SK-N-MC (cell line): ENCODE measurements around the gene KIAA1328.
"Not testable (repeated sequence)": the region's sequence is repeated elsewhere in the genome, so short reads cannot be mapped to it uniquely, and the experiment has no call there.

ENCODE experiments used
- DNase-seq: peaks from one replicate; pipeline ENCODE4 v3.0.0-alpha.2; 2011; ENCODE audit warnings: low read depth, low spot score
- H3K27ac ChIP-seq: fragments of 200-600 bp; sonication (generic); 2 replicates; pipeline ENCODE4 v1.5.1; 2016; ENCODE audit warnings: mixed run types
- H3K36me3 ChIP-seq: fragments of 200-600 bp; sonication (generic); 2 replicates; pipeline ENCODE4 v1.6.1; 2017; ENCODE audit warnings: antibody characterized with exemption, low read length, mixed read lengths; ENCODE audit not compliant: insufficient read depth
- H3K4me3 ChIP-seq: fragments of 200-600 bp; sonication (generic); 2 replicates; pipeline ENCODE4 v1.5.1; 2016
- H3K9ac ChIP-seq: fragments of 200-600 bp; sonication (generic); 2 replicates; pipeline ENCODE4 v1.8.0; 2017; ENCODE audit warnings: mixed run types, mixed read lengths; ENCODE audit not compliant: insufficient read length
- H3K9me3 ChIP-seq: fragments of 200-600 bp; sonication (generic); 2 replicates; pipeline ENCODE4 v1.6.1; 2017; ENCODE audit warnings: low read depth, mild to moderate bottlenecking, antibody characterized with exemption, low read length, moderate library complexity, mixed read lengths
- EZH2 ChIP-seq: fragments of 200-600 bp; sonication (generic); IDR thresholded peaks from one replicate; pipeline ENCODE4 v1.6.1; 2017; ENCODE audit warnings: antibody characterized with exemption
- FOXP2 ChIP-seq: optimal IDR thresholded peaks from 2 replicates; pipeline ENCODE3; 2011; ENCODE audit warnings: mild to moderate bottlenecking, moderate library complexity; ENCODE audit not compliant: insufficient read depth; ENCODE audit errors: extremely low read length, control extremely low read depth
- POLR2AphosphoS5 ChIP-seq: IDR thresholded peaks from 2 replicates; pipeline ENCODE4 v1.6.1; 2012; ENCODE audit warnings: mild to moderate bottlenecking, low read depth, low read length, borderline replicate concordance

KIAA1328 gene

DNA sequence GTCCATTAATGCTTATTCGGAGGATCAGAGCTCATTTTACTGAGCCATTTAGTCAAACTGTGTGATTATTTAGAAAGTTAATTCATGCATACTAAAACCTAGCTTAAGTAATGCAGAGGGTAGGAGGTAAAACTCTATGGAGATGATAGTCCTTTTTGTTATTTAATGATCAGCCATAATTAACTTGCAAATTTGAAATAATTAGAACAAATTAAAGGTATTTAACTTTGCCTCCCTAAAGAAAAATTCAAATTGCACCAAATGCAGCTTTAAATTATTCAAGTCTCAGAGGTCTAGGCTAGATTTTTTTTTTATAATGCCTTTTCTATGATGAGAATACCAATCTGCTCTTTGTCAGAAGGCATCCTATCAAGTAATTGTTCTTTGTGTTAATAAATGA is 310.9 kb downstream of the KIAA1328 start:
- TF ChIP-seq EZH2 (no peak), FOXP2 (no peak), POLR2AphosphoS5 (no peak)
- no peak for DNase-seq
- Histone ChIP-seq H3K4me3 (no peak overlapping the region), H3K27ac (no peak overlapping the region), H3K36me3 (no peaks in the 10 kb centered on the region), H3K9ac (no peak overlapping the region), H3K9me3 (no peaks in the 10 kb centered on the region)

DNA sequence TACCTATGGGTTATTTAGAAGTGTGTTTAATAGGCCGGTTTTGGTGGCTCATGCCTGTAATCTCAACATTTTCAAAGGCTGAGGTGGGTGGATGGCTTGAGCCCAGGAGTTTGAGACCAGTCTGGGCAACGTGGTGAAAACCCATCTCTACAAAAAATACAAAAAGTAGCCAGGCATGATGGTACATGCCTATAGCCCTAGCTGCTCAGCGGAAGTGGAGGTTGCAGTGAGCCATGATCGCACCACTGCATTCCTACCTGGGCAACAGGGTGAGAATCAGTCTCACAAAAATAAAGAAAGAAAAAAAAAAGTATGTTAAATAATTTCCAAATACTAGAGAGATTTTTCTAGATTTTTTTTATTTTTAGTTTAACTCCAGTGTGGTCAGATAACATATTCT is 316.0 kb downstream of the KIAA1328 start:
- DNase-seq = no peak
- H3K9me3 ChIP-seq = no peaks in the 10 kb centered on the region

DNA sequence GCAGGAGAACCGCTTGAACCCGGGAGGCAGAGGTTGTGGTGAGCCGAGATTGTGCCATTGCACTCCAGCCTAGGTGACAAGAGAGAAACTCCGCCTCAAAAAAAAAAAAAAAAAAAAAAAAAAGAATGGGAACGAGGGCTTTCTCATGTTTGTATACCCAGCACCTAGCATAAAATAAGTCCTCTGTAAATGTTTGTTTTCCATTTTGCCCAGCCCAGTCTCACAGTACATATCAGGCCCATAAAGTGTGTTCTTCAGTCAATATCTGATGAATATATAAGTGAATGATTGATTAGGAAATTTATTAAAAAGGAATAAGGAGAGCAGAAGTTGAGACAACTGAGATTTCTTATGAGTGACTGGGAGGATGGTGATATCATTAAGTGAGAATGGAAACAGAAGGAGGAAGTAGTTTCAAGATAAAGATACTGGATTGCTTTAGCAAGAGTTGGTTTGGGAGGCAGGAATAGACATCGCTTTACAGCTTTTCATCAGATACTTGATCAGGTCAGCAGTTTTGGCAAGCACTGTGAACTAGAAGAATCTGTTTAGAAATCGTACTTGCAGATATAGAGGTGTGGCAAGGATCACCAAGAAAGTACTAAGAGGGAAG is 327.5 kb downstream of the KIAA1328 start:
- no peak for DNase-seq
- Histone ChIP-seq H3K27ac (no peak overlapping the region), H3K9me3 (no peaks in the 10 kb centered on the region), H3K4me3 (no peak overlapping the region), H3K9ac (no peak overlapping the region), H3K36me3 (no peaks in the 10 kb centered on the region)
- TF ChIP-seq EZH2 (no peak), POLR2AphosphoS5 (no peak), FOXP2 (no peak)

More for the DNA sequence above, 316.0 kb downstream of the KIAA1328 start:
- no peak for TF ChIP-seq EZH2
- TF ChIP-seq POLR2AphosphoS5 = no peak
- TF ChIP-seq FOXP2 = no peak
- H3K4me3 ChIP-seq = no peak overlapping the region
- no peak overlapping the region for H3K9ac ChIP-seq
- no peaks in the 10 kb centered on the region for H3K36me3 ChIP-seq
- no peak overlapping the region for H3K27ac ChIP-seq

DNA sequence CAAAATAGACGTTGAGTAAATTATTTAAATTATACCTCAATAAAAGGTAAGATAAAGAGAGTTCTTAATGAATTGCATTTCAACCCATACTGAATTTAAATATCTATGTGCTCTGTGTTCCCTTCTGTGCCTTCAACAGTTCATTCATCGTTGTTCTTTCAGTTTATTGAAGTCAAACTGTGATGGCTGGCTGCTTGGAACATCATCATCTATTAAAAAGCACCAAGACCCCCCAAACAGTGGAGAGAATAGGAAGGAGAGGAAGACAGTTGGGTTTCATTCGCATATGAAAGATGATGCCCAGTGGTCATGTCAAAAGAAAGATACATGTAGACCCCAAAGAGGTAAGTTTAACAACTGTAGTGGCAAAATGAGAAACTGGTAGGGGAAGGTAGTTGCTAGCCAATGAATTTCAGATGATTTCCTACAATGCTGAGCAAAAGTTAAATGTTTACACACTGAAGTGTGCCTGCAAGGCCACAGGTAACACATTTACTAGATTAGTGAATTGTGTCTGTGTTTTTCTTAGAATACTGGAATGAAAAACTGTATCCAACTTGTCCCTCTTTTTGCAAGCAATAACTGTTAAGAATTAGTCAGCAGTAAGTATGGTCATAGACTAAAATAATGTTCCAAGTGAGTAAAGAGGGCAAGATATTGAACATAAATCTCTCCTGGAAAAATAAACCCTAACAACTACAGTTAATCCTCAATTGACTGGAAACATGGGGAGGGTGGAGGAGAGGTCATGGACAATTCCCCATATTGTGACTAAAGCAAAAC is 331.3 kb downstream of the KIAA1328 start:
- DNase-seq = no peak
- H3K9ac ChIP-seq = no peak overlapping the region
- H3K4me3 ChIP-seq = no peak overlapping the region
- no peak for TF ChIP-seq FOXP2
- TF ChIP-seq POLR2AphosphoS5 = no peak
- no peak for TF ChIP-seq EZH2
- H3K27ac ChIP-seq = no peak overlapping the region
- no peaks in the 10 kb centered on the region for H3K9me3 ChIP-seq
- no peaks in the 10 kb centered on the region for H3K36me3 ChIP-seq

DNA sequence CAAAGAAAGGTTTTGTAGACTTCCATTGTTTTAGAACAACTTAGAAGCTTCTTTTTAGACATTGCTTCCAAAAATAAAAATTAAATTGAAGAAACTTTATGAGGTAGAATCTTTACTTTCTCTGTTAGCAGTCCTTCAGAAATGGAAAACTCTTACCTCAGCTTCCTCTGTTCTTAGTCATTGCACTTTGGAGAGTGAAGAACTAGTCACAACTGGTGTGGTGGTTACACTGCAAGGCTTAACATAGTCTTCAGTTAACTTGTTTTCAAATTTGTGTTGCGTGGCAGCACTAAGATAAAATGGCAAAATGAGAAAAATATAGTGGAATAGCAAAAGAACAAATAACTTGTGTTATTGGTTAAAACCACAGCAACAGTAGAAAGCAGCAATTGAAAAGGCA is 332.6 kb downstream of the KIAA1328 start:
- no peak for DNase-seq
- TF ChIP-seq EZH2 = no peak
- TF ChIP-seq FOXP2 = no peak
- no peak for TF ChIP-seq POLR2AphosphoS5
- H3K9ac ChIP-seq = no peak overlapping the region
- no peak overlapping the region for H3K4me3 ChIP-seq
- no peaks in the 10 kb centered on the region for H3K9me3 ChIP-seq
- H3K27ac ChIP-seq = no peak overlapping the region
- no peaks in the 10 kb centered on the region for H3K36me3 ChIP-seq

DNA sequence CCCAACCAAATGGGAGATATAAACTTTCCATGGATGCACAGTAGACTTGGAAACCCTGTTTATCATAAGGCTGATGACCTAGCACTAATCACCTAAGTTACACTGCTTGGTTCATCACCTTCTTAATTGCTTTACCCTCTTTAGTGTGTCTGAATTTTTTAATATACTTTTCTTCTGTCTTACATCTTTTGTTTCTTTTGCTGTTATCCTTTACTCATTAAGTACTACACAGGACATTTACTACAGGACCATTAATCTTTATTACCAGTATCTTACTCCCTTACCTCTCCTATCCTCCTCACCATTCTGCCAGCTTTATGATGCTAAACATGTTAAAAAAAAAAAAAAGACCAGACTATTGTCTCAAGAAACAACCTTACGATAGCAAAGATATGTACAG is 333.6 kb downstream of the KIAA1328 start:
- no peak for DNase-seq
- Histone ChIP-seq H3K27ac (no peak overlapping the region), H3K9me3 (no peaks in the 10 kb centered on the region), H3K36me3 (no peaks in the 10 kb centered on the region), H3K4me3 (no peak overlapping the region), H3K9ac (no peak overlapping the region)
- TF ChIP-seq FOXP2 (no peak), EZH2 (no peak), POLR2AphosphoS5 (no peak)

DNA sequence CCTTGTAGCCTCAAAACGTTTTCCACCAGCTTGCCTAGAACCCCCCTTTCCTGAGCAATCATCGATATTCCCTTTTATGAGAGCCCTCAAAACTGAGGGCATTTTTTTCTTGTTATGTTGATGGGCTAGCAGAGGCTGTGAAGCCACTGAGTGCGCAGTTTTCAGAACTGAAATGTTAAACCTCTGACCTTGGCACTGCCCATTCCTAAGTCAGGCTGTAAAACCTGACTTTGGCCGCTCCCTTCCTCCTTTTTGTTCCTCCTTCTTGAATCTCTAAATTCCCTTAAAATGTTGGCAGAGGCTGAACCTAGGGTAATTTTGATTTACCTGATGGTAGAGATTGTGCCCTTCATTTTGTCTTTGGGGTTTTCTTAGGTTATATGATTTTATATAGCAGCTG is 334.2 kb downstream of the KIAA1328 start:
- no peak overlapping the region for H3K4me3 ChIP-seq
- no peak for DNase-seq
- H3K36me3 ChIP-seq = no peaks in the 10 kb centered on the region
- H3K27ac ChIP-seq = no peak overlapping the region
- no peaks in the 10 kb centered on the region for H3K9me3 ChIP-seq
- TF ChIP-seq FOXP2 (no peak), POLR2AphosphoS5 (no peak), EZH2 (no peak)
- H3K9ac ChIP-seq = no peak overlapping the region

DNA sequence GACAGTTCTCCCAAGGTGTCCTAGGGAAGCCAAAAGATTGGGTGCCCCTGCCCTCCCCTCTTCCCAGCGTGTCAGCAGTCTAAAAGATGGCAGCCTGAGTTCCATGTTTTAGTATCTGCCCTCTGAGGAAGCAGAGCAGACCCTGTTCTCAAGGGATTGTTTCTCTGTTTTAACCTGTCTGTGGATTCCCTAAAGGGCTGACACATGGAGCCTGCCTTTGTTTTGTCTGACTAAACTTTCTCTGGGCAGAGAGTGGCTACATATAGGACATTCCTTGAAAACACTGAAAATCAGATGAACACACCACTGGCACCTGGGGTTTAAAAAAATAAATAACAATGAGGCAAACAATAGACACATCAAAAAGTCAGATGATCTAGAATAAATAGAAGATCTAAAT is 337.6 kb downstream of the KIAA1328 start:
- Histone ChIP-seq H3K36me3 (no peaks in the 10 kb centered on the region), H3K27ac (no peak overlapping the region), H3K4me3 (no peak overlapping the region), H3K9me3 (no peaks in the 10 kb centered on the region), H3K9ac (no peak overlapping the region)
- TF ChIP-seq EZH2 (no peak), FOXP2 (no peak), POLR2AphosphoS5 (no peak)
- DNase-seq = no peak

DNA sequence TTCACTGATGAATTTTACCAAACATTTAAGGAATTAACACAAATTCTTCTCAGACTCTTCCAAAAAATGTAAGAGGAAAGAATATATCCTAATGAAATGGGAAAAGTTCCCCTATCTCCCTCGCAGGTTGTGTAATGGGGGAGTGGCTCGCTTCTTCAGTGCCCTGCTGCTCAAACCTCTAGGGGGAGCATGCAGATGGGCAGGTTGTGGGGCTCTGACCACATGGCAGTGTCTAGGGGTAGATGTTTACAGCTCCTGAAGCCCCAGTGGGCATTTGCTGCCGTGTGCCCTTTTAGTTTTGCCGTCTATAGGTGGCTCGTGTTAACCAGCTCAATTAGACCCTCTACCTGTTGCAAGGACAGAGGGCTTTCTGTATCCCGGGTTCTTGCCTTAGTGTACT is 338.0 kb downstream of the KIAA1328 start:
- H3K27ac ChIP-seq, H3K9me3 ChIP-seq, H3K9ac ChIP-seq, H3K4me3 ChIP-seq, H3K36me3 ChIP-seq, DNase-seq: not testable (repeated sequence)
